Transverse colon (tissue), 3 donors: ENCODE results near the gene DPP10.

Experiments used
- EP300 ChIP-seq: sonication (generic); formaldehyde crosslinking; IDR thresholded peaks from one replicate; pipeline ENCODE4 v1.6.1; 2017; ENCODE audit warnings: antibody characterized with exemption, low read depth
- POLR2A ChIP-seq: fragments of 450-650 bp; IDR thresholded peaks from one replicate; pipeline ENCODE4 v1.6.1; 2016; ENCODE audit warnings: antibody characterized with exemption, mild to moderate bottlenecking, moderate library complexity
- TF ChIP-seq, protein P1 (sequence below), 5 experiments: fragments of 200-600 bp in 3 of 5; fragments of 450-650 bp in 2 of 5; sonication (generic) in 3 of 5; IDR thresholded peaks; 1 replicate in 2 of 5; 2 replicates in 3 of 5; pipeline ENCODE4 v1.5.1; 2016 to 2017; ENCODE audit warnings: antibody characterized with exemption in 5 of 5, inconsistent platforms in 3 of 5, mild to moderate bottlenecking in 2 of 5, moderate library complexity in 1 of 5

DNA sequence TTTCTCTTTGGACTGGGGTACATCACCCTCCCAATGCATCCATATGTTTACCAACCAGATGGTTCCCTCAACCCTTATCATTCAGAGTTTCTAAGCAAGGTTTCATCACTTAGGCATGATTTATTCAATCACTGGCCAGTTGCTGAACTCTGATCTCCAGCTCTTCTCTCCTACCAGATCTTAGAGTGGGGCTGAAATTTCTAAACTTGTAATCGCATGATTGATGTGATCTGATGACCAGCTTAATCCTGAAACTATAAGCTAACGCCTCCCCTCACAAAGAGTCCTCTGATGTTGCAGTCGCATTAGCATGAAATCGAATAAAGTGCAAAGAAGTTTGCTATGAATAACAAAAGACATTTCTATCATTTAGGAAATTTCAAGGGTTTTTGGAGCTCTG, 1082.0 kb downstream of the DPP10 start:
- TF ChIP-seq, protein P1, sequence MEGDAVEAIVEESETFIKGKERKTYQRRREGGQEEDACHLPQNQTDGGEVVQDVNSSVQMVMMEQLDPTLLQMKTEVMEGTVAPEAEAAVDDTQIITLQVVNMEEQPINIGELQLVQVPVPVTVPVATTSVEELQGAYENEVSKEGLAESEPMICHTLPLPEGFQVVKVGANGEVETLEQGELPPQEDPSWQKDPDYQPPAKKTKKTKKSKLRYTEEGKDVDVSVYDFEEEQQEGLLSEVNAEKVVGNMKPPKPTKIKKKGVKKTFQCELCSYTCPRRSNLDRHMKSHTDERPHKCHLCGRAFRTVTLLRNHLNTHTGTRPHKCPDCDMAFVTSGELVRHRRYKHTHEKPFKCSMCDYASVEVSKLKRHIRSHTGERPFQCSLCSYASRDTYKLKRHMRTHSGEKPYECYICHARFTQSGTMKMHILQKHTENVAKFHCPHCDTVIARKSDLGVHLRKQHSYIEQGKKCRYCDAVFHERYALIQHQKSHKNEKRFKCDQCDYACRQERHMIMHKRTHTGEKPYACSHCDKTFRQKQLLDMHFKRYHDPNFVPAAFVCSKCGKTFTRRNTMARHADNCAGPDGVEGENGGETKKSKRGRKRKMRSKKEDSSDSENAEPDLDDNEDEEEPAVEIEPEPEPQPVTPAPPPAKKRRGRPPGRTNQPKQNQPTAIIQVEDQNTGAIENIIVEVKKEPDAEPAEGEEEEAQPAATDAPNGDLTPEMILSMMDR (IDR thresholded peaks at IDR 0.05): no peak
- TF ChIP-seq POLR2A: no peak
- TF ChIP-seq EP300: no peak
